K562 (cell line): ENCODE measurements around the gene IPO11. TPM values are rescaled to one million over a fixed set of nuclear protein-coding genes. Genes with fewer than 3 reads are reported as not detected.

ENCODE experiments used
- BRD4 ChIP-seq: fragments of 200-600 bp; sonication (generic); IDR thresholded peaks from 2 replicates; pipeline ENCODE4 v1.6.1; 2017; ENCODE audit warnings: inconsistent platforms
- CHD2 ChIP-seq: IDR thresholded peaks from 2 replicates; pipeline ENCODE4 v1.6.1; 2011; ENCODE audit warnings: low read depth, low read length
- CHD4 ChIP-seq: fragments of 200-600 bp; sonication (generic); IDR thresholded peaks from 3 replicates; pipeline ENCODE4 v1.6.1; 2012; ENCODE audit warnings: low read depth, mild to moderate bottlenecking, mixed read lengths, low read length, inconsistent platforms; ENCODE audit not compliant: insufficient read depth, insufficient replicate concordance, poor library complexity, severe bottlenecking
- ETV5 ChIP-seq: sonication (generic); formaldehyde crosslinking; IDR thresholded peaks from 2 replicates; pipeline ENCODE4 v1.4.0; 2020; ENCODE audit warnings: low read depth, mild to moderate bottlenecking, missing genetic modification reagents
- FOSL1 ChIP-seq: fragments of 200-800 bp; sonication (Bioruptor generic); conservative IDR thresholded peaks from 2 replicates; pipeline ENCODE4 v1.6.1; 2016; ENCODE audit warnings: missing genetic modification characterization, missing compliant biosample characterization
- FOXK1 ChIP-seq: sonication (generic); formaldehyde crosslinking; IDR thresholded peaks from 2 replicates; pipeline ENCODE4 v1.8.0; 2022; ENCODE audit warnings: missing genetic modification reagents, mild to moderate bottlenecking, borderline replicate concordance
- FOXK2 ChIP-seq, 2 experiments: fragments of 450-650 bp; IDR thresholded peaks in 1 of 2; conservative IDR thresholded peaks in 1 of 2; 2 replicates each; pipeline ENCODE4 v1.6.1; 2016; ENCODE audit warnings: low read depth in 2 of 2, mild to moderate bottlenecking in 1 of 2
- GABPB2 ChIP-seq: fragments of 250-450 bp; sonication (Bioruptor Pico); conservative IDR thresholded peaks from 2 replicates; pipeline ENCODE4 v1.5.1; 2021; ENCODE audit warnings: mild to moderate bottlenecking
- MXI1 ChIP-seq: IDR thresholded peaks from 2 replicates; pipeline ENCODE4 v1.6.1; 2011; ENCODE audit warnings: low read depth, mild to moderate bottlenecking, improper control_type of control experiment, low read length
- MYC ChIP-seq, 2 experiments: fragments of 250-450 bp in 1 of 2; sonication (Bioruptor Pico) in 1 of 2; IDR thresholded peaks; 2 replicates each; pipeline versions ENCODE4 v1.5.1 to v1.6.1; 2012 to 2021; ENCODE audit warnings: low read depth in 2 of 2, borderline replicate concordance in 1 of 2, improper control_type of control experiment in 1 of 2, low read length in 1 of 2, mild to moderate bottlenecking in 1 of 2, moderate library complexity in 1 of 2
- NCOA2 ChIP-seq, 2 experiments: fragments of 450-650 bp; IDR thresholded peaks; 2 replicates each; pipeline ENCODE4 v1.6.1; 2018; ENCODE audit warnings: mild to moderate bottlenecking in 2 of 2, moderate library complexity in 1 of 2; ENCODE audit not compliant: partially characterized antibody in 2 of 2
- NCOA4 ChIP-seq: fragments of 450-650 bp; IDR thresholded peaks from 2 replicates; pipeline ENCODE4 v1.6.1; 2018; ENCODE audit warnings: mild to moderate bottlenecking; ENCODE audit not compliant: partially characterized antibody
- NFIC ChIP-seq: fragments of 450-650 bp; IDR thresholded peaks from 2 replicates; pipeline ENCODE4 v1.6.1; 2017; ENCODE audit warnings: mild to moderate bottlenecking, inconsistent platforms
- PCBP1 ChIP-seq: fragments of 200-400 bp; formaldehyde crosslinking; IDR thresholded peaks from 2 replicates; pipeline ENCODE4 v1.6.1; 2018; ENCODE audit warnings: mild to moderate bottlenecking, low read depth, low read length; ENCODE audit not compliant: poor library complexity, severe bottlenecking
- SMARCE1 ChIP-seq: fragments of 450-650 bp; IDR thresholded peaks from 2 replicates; pipeline ENCODE4 v1.7.1; 2016; ENCODE audit warnings: mild to moderate bottlenecking
- ZFP30 ChIP-seq: fragments of 250-450 bp; sonication (Bioruptor Pico); IDR thresholded peaks from 2 replicates; pipeline ENCODE4 v1.8.0; 2022; ENCODE audit warnings: moderate library complexity, mild to moderate bottlenecking, inconsistent platforms, borderline replicate concordance
- ZNF212 ChIP-seq: fragments of 450-650 bp; formaldehyde crosslinking; IDR thresholded peaks from 2 replicates; pipeline ENCODE4 v1.4.0; 2020; ENCODE audit warnings: mild to moderate bottlenecking
- ZNF830 ChIP-seq: fragments of 250-450 bp; sonication (Bioruptor Pico); IDR thresholded peaks from 2 replicates; pipeline ENCODE4 v1.5.0; 2021; ENCODE audit warnings: mild to moderate bottlenecking
- polyA plus RNA-seq, 8 experiments: library from polyadenylated mRNA; depleted of rRNA in 4 of 8; stranded (reverse) in 5 of 8; unstranded in 3 of 8; fragments of >200 nt; fragmentation: Nextera tagmentation in 2 of 8; fragmentation: Illumina TruSeq in 1 of 8; extraction: Ambion mirVana in 2 of 8; extraction: Trizol in 1 of 8; gene quantifications; 2 replicates each; pipeline versions ENCODE4 v1.2.1 to v1.2.3, GENCODE V29; 2011 to 2014; ENCODE audit warnings: inconsistent platforms in 1 of 8, missing spikeins in 1 of 8
- total RNA-seq, 7 experiments: library from RNA; depleted of rRNA in 6 of 7; stranded (reverse); fragments of >200 nt in 6 of 7; fragmentation: Illumina TruSeq in 2 of 7; extraction: Trizol in 2 of 7; gene quantifications; 2 replicates each; pipeline versions ENCODE4 v1.2.1 to v1.2.3, GENCODE V29; 2011 to 2021; ENCODE audit warnings: low replicate concordance in 1 of 7
- TF ChIP-seq, protein P1 (sequence below), 3 experiments: fragments of 200-800 bp in 1 of 3; sonication (Bioruptor generic) in 1 of 3; sonication (generic) in 1 of 3; formaldehyde crosslinking in 1 of 3; IDR thresholded peaks; 2 replicates each; pipeline versions ENCODE4 v1.6.1 to v1.8.0; 2016 to 2022; ENCODE audit warnings: mild to moderate bottlenecking in 2 of 3, missing compliant biosample characterization in 2 of 3, missing genetic modification characterization in 2 of 3, missing genetic modification reagents in 1 of 3
- TF ChIP-seq, protein P2 (sequence below), 2 experiments: fragments of 450-650 bp in 1 of 2; IDR thresholded peaks; 2 replicates each; pipeline ENCODE4 v1.6.1; 2011 to 2017; ENCODE audit warnings: low read depth in 2 of 2, antibody characterized with exemption in 1 of 2, borderline replicate concordance in 1 of 2, low read length in 1 of 2, mild to moderate bottlenecking in 1 of 2, mixed read lengths in 1 of 2; ENCODE audit not compliant: control insufficient read depth in 1 of 2

The IPO11 gene
- total and polyA plus RNA-seq, 9 of the 15 experiments (the other 6 are each of a cell fraction or from before 2014, with no cell fraction given) = 38.7 to 96.0 (median 70.9) TPM

DNA sequence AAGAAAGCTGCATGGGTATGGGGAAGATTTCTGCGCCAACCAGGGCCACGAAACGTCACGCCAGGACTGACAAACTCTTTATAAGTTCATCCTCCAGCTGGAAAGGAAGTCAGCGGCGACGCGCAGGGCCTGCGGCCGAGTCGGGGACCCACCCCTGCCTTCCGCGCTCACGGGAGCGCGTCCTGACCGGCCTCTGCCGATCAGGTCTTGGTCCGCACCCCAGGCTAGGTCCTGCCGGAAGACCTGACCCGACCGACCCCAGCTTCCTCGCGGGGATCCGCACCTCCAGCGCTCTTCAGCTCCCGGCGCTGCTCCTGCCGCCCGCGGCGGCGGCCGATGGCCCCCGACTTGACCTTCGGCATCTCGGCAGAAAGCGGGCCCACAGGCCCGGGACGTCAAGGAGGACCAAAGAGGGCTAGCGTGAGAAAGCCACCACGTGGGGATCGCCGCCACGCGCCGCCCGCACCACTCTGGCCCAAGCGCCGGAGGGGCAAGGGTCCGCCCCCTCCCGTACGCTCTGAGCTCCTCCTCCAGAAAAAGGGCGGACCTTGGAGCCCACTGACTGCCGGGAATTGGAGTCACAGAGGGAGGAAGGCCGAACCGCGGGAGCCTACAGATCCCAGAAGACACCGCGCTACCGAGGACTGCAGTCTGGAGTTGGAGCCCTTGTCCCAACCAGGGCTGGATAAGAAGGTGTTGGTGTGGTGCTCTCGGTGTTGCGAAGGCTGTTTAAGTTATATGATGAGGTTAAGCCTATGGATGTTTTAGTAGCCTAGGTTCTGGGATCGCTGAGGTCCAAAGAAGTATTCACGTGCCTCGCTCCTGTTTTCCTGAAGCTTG is 8.9 kb upstream of the IPO11 start, which contains the start of gene DIMT1 (continued):
- TF ChIP-seq, protein P1, sequence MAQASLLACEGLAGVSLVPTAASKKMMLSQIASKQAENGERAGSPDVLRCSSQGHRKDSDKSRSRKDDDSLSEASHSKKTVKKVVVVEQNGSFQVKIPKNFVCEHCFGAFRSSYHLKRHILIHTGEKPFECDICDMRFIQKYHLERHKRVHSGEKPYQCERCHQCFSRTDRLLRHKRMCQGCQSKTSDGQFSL (CRISPR knock-in tag; IDR thresholded peaks at IDR 0.05) = no peak
- TF ChIP-seq, protein P1 (tag; IDR thresholded peaks at IDR 0.05) = no peak
- TF ChIP-seq NCOA2 (IDR thresholded peaks at IDR 0.05; ENCODE audit: partially characterized antibody in 2 of 2) (no peak), ZNF830 (CRISPR knock-in tag) (no peak), GABPB2 (CRISPR knock-in tag) (no peak), ZNF212 (CRISPR knock-in tag) (no peak), CHD2 (no peak), CHD4 (no peak), NFIC (no peak), PCBP1 (peak; percentile 67), ZFP30 (CRISPR knock-in tag) (no peak), ETV5 (CRISPR knock-in tag) (no peak), FOXK1 (no peak), BRD4 (no peak), FOSL1 (tag) (0 out of 2 replicates have a peak, but pooled peaks have one; percentile 30), FOXK2 (conservative IDR thresholded peaks at IDR 0.05 in 1 of 2, IDR thresholded peaks at IDR 0.05 in 1 of 2; ENCODE audit: low read depth in 2 of 2) (no peak; a peak in 1 of 4 replicates), MXI1 (peak; percentile 96), MYC (IDR thresholded peaks at IDR 0.05; ENCODE audit: low read depth, low read length) (peak; percentile 99), MYC (CRISPR knock-in tag; IDR thresholded peaks at IDR 0.05; ENCODE audit: borderline replicate concordance, low read depth) (peak; percentile 97), NCOA4 (no peak), SMARCE1 (no peak; the same call in 1 of the 2 replicates)
- TF ChIP-seq, protein P2, sequence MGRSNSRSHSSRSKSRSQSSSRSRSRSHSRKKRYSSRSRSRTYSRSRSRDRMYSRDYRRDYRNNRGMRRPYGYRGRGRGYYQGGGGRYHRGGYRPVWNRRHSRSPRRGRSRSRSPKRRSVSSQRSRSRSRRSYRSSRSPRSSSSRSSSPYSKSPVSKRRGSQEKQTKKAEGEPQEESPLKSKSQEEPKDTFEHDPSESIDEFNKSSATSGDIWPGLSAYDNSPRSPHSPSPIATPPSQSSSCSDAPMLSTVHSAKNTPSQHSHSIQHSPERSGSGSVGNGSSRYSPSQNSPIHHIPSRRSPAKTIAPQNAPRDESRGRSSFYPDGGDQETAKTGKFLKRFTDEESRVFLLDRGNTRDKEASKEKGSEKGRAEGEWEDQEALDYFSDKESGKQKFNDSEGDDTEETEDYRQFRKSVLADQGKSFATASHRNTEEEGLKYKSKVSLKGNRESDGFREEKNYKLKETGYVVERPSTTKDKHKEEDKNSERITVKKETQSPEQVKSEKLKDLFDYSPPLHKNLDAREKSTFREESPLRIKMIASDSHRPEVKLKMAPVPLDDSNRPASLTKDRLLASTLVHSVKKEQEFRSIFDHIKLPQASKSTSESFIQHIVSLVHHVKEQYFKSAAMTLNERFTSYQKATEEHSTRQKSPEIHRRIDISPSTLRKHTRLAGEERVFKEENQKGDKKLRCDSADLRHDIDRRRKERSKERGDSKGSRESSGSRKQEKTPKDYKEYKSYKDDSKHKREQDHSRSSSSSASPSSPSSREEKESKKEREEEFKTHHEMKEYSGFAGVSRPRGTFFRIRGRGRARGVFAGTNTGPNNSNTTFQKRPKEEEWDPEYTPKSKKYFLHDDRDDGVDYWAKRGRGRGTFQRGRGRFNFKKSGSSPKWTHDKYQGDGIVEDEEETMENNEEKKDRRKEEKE (IDR thresholded peaks at IDR 0.05; ENCODE audit: borderline replicate concordance in 1 of 2, control insufficient read depth in 1 of 2, low read depth in 2 of 2, low read length in 1 of 2) = 0 out of 4 replicates have a peak, but pooled peaks of 1 of the 2 experiments have one; percentile 36
